ENCODE data around the gene COL11A1. TPM values are rescaled to one million over a fixed set of nuclear protein-coding genes. Genes with fewer than 3 reads are reported as not detected.

COL11A1 gene
- total and polyA plus RNA-seq, 2 of the 13 experiments (the other 11 are each of a cell fraction or from before 2014, with no cell fraction given), result not detected

DNA sequence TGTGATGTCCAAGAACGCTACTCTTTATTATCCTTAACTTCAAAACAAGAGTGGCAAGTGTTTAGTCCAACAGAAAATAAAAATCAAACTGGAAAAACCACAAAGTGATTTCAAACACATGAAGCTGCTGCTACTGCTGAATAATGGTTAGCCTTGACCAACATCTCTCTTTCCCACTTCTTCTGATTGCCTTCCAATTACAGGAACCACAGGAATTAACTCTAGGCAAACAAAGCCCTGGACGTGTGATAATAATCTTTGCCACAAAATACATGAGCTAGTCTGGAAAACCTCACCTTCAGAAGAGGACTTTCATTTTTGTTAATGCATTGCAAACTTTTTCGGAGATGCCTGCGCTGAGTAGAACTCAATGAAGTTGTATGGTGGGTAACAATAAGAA, 48.6 kb upstream of the COL11A1 start:
- no peak overlapping the region for H2AFZ ChIP-seq (ENCODE audit: low read length)
- FAIRE-seq, result no peak
- 25% methylated on average over 4 of the region's 4 CpGs for WGBS (ENCODE audit: low lambda C conversion rate)

DNA sequence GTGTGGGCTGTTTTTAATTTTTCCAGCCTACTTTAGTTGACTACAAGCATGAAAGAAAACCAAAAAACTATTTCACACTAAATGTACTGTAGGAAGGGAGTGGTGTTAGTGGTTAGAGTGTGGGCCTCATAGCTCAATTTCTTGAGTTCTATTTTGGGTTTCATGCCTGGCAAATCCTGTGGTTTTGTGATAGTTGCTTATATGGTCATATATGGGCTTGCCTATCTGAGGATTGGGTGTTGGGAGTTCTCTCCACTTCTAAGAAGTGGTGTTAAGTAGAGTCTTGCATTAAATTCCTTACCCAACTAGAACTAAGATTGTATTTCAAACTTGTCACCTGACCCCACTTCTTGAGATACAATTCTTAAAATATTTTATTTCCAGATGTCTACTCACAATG, 37.8 kb upstream of the COL11A1 start:
- no peaks in the 10 kb centered on the region for H3K27me3 ChIP-seq (ENCODE audit: control insufficient read depth in 1 of 2, insufficient read depth in 2 of 2, low read length in 2 of 2)
- ChIA-PET CTCF (ENCODE audit: low intra/inter-chr PET ratio, low total read pairs) (no interaction called here), POLR2A (no interaction called here)
- H2AFZ ChIP-seq (ENCODE audit: low read length), result no peak overlapping the region
- no TSS peak for BruUV-seq (replicated peaks)
- FAIRE-seq (no peak), ATAC-seq (no peak), DNase-seq (ENCODE audit: low spot score) (no peak)
- no peaks in the 10 kb centered on the region for H3K9me3 ChIP-seq (ENCODE audit: low read length)
- H3K9ac ChIP-seq (ENCODE audit: insufficient read depth, low read depth, low read length), result no peak overlapping the region
- H3K4me3 ChIP-seq (replicated peaks in 1 of 3; ENCODE audit: insufficient read depth in 1 of 3, low read depth in 2 of 3, low read length in 3 of 3), result no peak overlapping the region
- in situ Hi-C loops (cut with HindIII; ENCODE audit: extremely low pct_ligation_motif_present, low pct_unique_long_range_greater_than_20kb) (no loop called here), intact Hi-C loops (cut with micrococcal nuclease; ENCODE audit: unreplicated experiment) (no loop called here)
- H3K4me2 ChIP-seq (ENCODE audit: low read depth, low read length), result no peak overlapping the region
- H4K20me1 ChIP-seq (ENCODE audit: insufficient read depth, low read length), result no peaks in the 10 kb centered on the region
- no peaks in the 10 kb centered on the region for H3K4me1 ChIP-seq (ENCODE audit: insufficient read depth, low read length)
- no peaks in the 10 kb centered on the region for H3K79me2 ChIP-seq (ENCODE audit: insufficient read depth, low read length)
- no peaks in the 10 kb centered on the region for H3K36me3 ChIP-seq (replicated peaks in 1 of 2; ENCODE audit: control insufficient read depth in 1 of 2, insufficient read depth in 2 of 2, low read length in 2 of 2)
- no peak overlapping the region for H3K27ac ChIP-seq (ENCODE audit: extremely low read length, insufficient read depth, low read length)
- TF ChIP-seq ZNF570 (CRISPR knock-in tag; IDR thresholded peaks at IDR 0.05; ENCODE audit: borderline replicate concordance) (no peak), YEATS2 (CRISPR knock-in tag; IDR thresholded peaks at IDR 0.05; ENCODE audit: borderline replicate concordance) (no peak), ZNF207 (IDR thresholded peaks at IDR 0.05; ENCODE audit: borderline replicate concordance) (no peak), NFRKB (IDR thresholded peaks at IDR 0.05) (no peak), KDM5B (CRISPR knock-in tag; IDR thresholded peaks at IDR 0.05; ENCODE audit: borderline replicate concordance) (no peak), NONO (IDR thresholded peaks at IDR 0.05) (no peak), NONO (CRISPR knock-in tag; conservative IDR thresholded peaks at IDR 0.05) (no peak), CHCHD3 (CRISPR knock-in tag; IDR thresholded peaks at IDR 0.05) (no peak), GLI4 (CRISPR knock-in tag; IDR thresholded peaks at IDR 0.05; ENCODE audit: borderline replicate concordance) (no peak), CBX1 (IDR thresholded peaks at IDR 0.05; ENCODE audit: low read depth) (no peak), ZNF317 (CRISPR knock-in tag; IDR thresholded peaks at IDR 0.05) (no peak), KDM4B (CRISPR knock-in tag; IDR thresholded peaks at IDR 0.05) (no peak), ZNF766 (CRISPR knock-in tag; IDR thresholded peaks at IDR 0.05; ENCODE audit: borderline replicate concordance) (no peak), ZBTB7B (CRISPR knock-in tag; IDR thresholded peaks at IDR 0.05) (no peak), ZFP1 (CRISPR knock-in tag; IDR thresholded peaks at IDR 0.05) (no peak)
- TF ChIP-seq, protein P1, sequence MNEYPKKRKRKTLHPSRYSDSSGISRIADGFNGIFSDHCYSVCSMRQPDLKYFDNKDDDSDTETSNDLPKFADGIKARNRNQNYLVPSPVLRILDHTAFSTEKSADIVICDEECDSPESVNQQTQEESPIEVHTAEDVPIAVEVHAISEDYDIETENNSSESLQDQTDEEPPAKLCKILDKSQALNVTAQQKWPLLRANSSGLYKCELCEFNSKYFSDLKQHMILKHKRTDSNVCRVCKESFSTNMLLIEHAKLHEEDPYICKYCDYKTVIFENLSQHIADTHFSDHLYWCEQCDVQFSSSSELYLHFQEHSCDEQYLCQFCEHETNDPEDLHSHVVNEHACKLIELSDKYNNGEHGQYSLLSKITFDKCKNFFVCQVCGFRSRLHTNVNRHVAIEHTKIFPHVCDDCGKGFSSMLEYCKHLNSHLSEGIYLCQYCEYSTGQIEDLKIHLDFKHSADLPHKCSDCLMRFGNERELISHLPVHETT (CRISPR knock-in tag; conservative IDR thresholded peaks at IDR 0.05), result no peak
- TF ChIP-seq, protein P2, sequence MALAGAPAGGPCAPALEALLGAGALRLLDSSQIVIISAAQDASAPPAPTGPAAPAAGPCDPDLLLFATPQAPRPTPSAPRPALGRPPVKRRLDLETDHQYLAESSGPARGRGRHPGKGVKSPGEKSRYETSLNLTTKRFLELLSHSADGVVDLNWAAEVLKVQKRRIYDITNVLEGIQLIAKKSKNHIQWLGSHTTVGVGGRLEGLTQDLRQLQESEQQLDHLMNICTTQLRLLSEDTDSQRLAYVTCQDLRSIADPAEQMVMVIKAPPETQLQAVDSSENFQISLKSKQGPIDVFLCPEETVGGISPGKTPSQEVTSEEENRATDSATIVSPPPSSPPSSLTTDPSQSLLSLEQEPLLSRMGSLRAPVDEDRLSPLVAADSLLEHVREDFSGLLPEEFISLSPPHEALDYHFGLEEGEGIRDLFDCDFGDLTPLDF (CRISPR knock-in tag; IDR thresholded peaks at IDR 0.05), result no peak
- TF ChIP-seq, protein P3, sequence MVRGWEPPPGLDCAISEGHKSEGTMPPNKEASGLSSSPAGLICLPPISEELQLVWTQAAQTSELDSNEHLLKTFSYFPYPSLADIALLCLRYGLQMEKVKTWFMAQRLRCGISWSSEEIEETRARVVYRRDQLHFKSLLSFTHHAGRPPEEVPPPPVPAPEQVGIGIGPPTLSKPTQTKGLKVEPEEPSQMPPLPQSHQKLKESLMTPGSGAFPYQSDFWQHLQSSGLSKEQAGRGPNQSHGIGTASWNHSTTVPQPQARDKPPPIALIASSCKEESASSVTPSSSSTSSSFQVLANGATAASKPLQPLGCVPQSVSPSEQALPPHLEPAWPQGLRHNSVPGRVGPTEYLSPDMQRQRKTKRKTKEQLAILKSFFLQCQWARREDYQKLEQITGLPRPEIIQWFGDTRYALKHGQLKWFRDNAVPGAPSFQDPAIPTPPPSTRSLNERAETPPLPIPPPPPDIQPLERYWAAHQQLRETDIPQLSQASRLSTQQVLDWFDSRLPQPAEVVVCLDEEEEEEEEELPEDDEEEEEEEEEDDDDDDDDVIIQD (CRISPR knock-in tag; IDR thresholded peaks at IDR 0.05; ENCODE audit: low read depth), result no peak

More for the DNA sequence above, 48.6 kb upstream of the COL11A1 start:
- TF ChIP-seq ZNF3 (CRISPR knock-in tag; IDR thresholded peaks at IDR 0.05), result no peak
- POLR2A ChIA-PET, result no interaction called here
- Histone ChIP-seq H3K9me3 (ENCODE audit: low read length) (no peaks in the 10 kb centered on the region), H3K9ac (ENCODE audit: insufficient read depth, low read depth, low read length) (no peak overlapping the region), H3K4me2 (ENCODE audit: low read depth, low read length) (no peak overlapping the region), H4K20me1 (ENCODE audit: insufficient read depth, low read length) (no peaks in the 10 kb centered on the region), H3K79me2 (ENCODE audit: insufficient read depth, low read length) (no peaks in the 10 kb centered on the region), H3K27ac (ENCODE audit: extremely low read length, insufficient read depth, low read length) (no peak overlapping the region), H3K27me3 (ENCODE audit: control insufficient read depth in 1 of 2, insufficient read depth in 2 of 2, low read length in 2 of 2) (no peaks in the 10 kb centered on the region), H3K4me1 (ENCODE audit: insufficient read depth, low read length) (no peaks in the 10 kb centered on the region), H3K4me3 (replicated peaks in 1 of 3; ENCODE audit: insufficient read depth in 1 of 3, low read depth in 2 of 3, low read length in 3 of 3) (no peak overlapping the region), H3K36me3 (replicated peaks in 1 of 2; ENCODE audit: control insufficient read depth in 1 of 2, insufficient read depth in 2 of 2, low read length in 2 of 2) (no peaks in the 10 kb centered on the region)
- in situ Hi-C loops (cut with HindIII; ENCODE audit: extremely low pct_ligation_motif_present, low pct_unique_long_range_greater_than_20kb) (no loop called here), intact Hi-C loops (cut with micrococcal nuclease; ENCODE audit: unreplicated experiment) (no loop called here)
- BruUV-seq (replicated peaks), result no TSS peak
- CTCF ChIA-PET (ENCODE audit: low intra/inter-chr PET ratio, low total read pairs), result no interaction called here
- ATAC-seq, result no peak
- no peak for DNase-seq (ENCODE audit: low spot score)
